BJ (cell line): ENCODE results near the gene PDE1C. TPM values are rescaled to one million over a fixed set of nuclear protein-coding genes. Genes with fewer than 3 reads are reported as not detected.

Experiments
- CTCF ChIA-PET: fragments of 350-600 bp; formaldehyde crosslinking; extraction: SDS; loops from one replicate; lab custom pipeline; 2021; ENCODE audit warnings: antibody characterized with exemption, inconsistent platforms; lab: Yijun Ruan, JAX
- POLR2A ChIA-PET: fragments of 300-600 bp; sonication (Branson Sonifier 250); formaldehyde crosslinking; extraction: SDS; loops from one replicate; lab custom pipeline; 2021; ENCODE audit warnings: antibody characterized with exemption; lab: Charles Lee
- DNase-seq: peaks from one replicate; pipeline ENCODE4 v3.0.0-alpha.2; 2011; ENCODE audit warnings: low read depth
- H3K27me3 ChIP-seq: 2 replicates; pipeline ENCODE4 v1.6.0; 2011; ENCODE audit warnings: low read length; ENCODE audit not compliant: control insufficient read depth, insufficient read depth
- H3K36me3 ChIP-seq: 2 replicates; pipeline ENCODE4 v1.5.1; 2011; ENCODE audit warnings: low read length; ENCODE audit not compliant: control insufficient read depth, insufficient read depth
- H3K4me3 ChIP-seq: 2 replicates; pipeline ENCODE4 v1.5.1; 2011; ENCODE audit warnings: low read depth, mild to moderate bottlenecking, control low read depth, low read length
- CTCF ChIP-seq: IDR thresholded peaks from 2 replicates; pipeline ENCODE4 v1.5.1; 2011; ENCODE audit warnings: low read depth, mild to moderate bottlenecking, control low read depth, inconsistent platforms, low read length, moderate library complexity; ENCODE audit not compliant: insufficient read depth
- polyA plus RNA-seq: library from polyadenylated mRNA; depleted of rRNA; stranded (reverse); fragments of >200 nt; gene quantifications from 2 replicates; pipeline ENCODE4 v1.2.3, GENCODE V29; 2011

PDE1C gene
- polyA plus RNA-seq, 1 experiment = 19.6 TPM

- CTCF ChIA-PET = no interaction called here
- DNase-seq = no peak
- Histone ChIP-seq H3K36me3 (peaks cover 1% of the 10 kb centered on the region; the same call in 1 of the 2 replicates), H3K4me3 (no peak overlapping the region), H3K27me3 (no peaks in the 10 kb centered on the region)
- TF ChIP-seq CTCF = no peak
- POLR2A ChIA-PET = no interaction called here
Measured at GRCh38 chr7:32005577-32005976, 64.6 kb downstream of the PDE1C start.

GRCh38 chr7:32001948-32002347 lies 68.3 kb downstream of the PDE1C start:
- ChIA-PET CTCF (interaction anchor here (0.6 to 1.8 kb wide), 2 partner anchors 11 to 162 kb away, joined by 3 to 5 read pairs; no protein-coding TSS in a partner anchor), POLR2A (no interaction called here)
- no peak for DNase-seq
- Histone ChIP-seq H3K27me3 (no peaks in the 10 kb centered on the region), H3K4me3 (no peak overlapping the region), H3K36me3 (peaks cover 1% of the 10 kb centered on the region; the same call in 1 of the 2 replicates)
- TF ChIP-seq CTCF = no peak

DNA sequence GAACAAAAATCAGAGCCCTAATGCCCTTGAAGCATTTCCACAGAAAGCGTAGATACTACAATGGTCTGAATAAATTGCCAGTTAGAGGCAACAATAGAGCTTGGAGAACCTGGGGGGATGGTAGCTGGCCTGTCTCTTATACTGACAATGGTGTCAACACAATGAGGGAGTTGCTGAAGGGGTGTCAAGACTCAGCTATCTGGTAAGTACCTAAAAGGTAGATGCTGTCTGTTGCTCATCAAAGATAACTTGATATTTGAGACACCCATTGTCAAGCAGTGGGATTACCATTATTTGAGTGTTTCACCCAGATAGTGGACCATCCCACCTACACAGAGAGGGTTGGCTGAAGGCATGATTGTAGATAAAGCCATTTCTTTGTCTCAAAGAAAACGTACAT lies 72.8 kb downstream of the PDE1C start:
- DNase-seq = no peak
- Histone ChIP-seq H3K27me3 (no peaks in the 10 kb centered on the region), H3K36me3 (peaks cover 1% of the 10 kb centered on the region; the same call in 1 of the 2 replicates), H3K4me3 (no peak overlapping the region)
- ChIA-PET CTCF (no interaction called here), POLR2A (no interaction called here)
- TF ChIP-seq CTCF = no peak

DNA sequence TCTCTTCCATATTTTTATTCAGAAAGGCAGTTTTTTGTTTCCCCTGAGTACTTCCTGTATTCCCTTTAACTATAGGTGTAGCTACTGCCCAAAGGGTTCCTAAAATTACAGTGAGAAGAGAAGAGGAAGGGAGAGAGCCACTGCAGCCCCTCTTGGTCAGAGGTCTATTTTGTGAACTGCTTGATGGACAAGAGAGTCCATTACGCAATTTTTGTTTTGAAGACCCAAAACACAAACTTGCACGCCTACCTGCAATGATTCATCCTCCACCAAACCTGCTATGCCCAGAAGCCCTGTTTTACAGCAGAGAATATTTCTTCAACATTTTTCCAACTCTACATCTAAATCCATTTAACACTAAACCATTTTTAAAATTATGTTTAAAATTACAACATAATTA lies 75.1 kb downstream of the PDE1C start:
- ChIA-PET POLR2A (no interaction called here), CTCF (interaction anchor here (0.7 to 1.1 kb wide), 2 partner anchors 12 to 207 kb away, joined by 3 read pairs; no protein-coding TSS in a partner anchor)
- Histone ChIP-seq H3K27me3 (no peaks in the 10 kb centered on the region), H3K36me3 (no peaks in the 10 kb centered on the region), H3K4me3 (no peak overlapping the region)
- no peak for DNase-seq
- TF ChIP-seq CTCF = no peak

GRCh38 chr7:31991846-31992245 lies 78.4 kb downstream of the PDE1C start:
- no peak for TF ChIP-seq CTCF
- CTCF ChIA-PET = interaction anchor here (0.6 to 1.6 kb wide), 3 partner anchors 10 to 76 kb away, joined by 3 to 5 read pairs (median 4); no protein-coding TSS in a partner anchor
- no peaks in the 10 kb centered on the region for H3K27me3 ChIP-seq
- POLR2A ChIA-PET = no interaction called here
- H3K36me3 ChIP-seq = no peaks in the 10 kb centered on the region
- H3K4me3 ChIP-seq = no peak overlapping the region
- DNase-seq = no peak
